Epithelial cell of esophagus (primary cell): ENCODE measurements around the gene PDE6H.

Source experiments
- DNase-seq: peaks from one replicate; pipeline ENCODE4 v3.0.0; 2010; ENCODE audit warnings: low read depth
- H3K4me3 ChIP-seq: 2 replicates; pipeline ENCODE4 v1.5.1; 2011; ENCODE audit warnings: mild to moderate bottlenecking, low read length, control low read depth
- CTCF ChIP-seq: IDR thresholded peaks from 2 replicates; pipeline ENCODE4 v1.5.1; 2011; ENCODE audit warnings: low read depth, mild to moderate bottlenecking, low read length, control low read depth, inconsistent platforms; ENCODE audit not compliant: insufficient read depth; ENCODE audit errors: missing control alignments

Gene PDE6H

GRCh38 chr12:14968478-14968877 is 4.4 kb upstream of the PDE6H start:
- no peak overlapping the region for H3K4me3 ChIP-seq
- no peak for TF ChIP-seq CTCF
- no peak for DNase-seq

- no peak for TF ChIP-seq CTCF
- no peak for DNase-seq
- H3K4me3 ChIP-seq, result no peak overlapping the region
Measured at GRCh38 chr12:14970473-14970872, 2.4 kb upstream of the PDE6H start.

GRCh38 chr12:14974633-14975032 is 1.8 kb downstream of the PDE6H start:
- H3K4me3 ChIP-seq, result no peak overlapping the region
- no peak for DNase-seq
- TF ChIP-seq CTCF, result no peak

- TF ChIP-seq CTCF, result no peak
- no peak for DNase-seq
- H3K4me3 ChIP-seq, result no peak overlapping the region
Measured at GRCh38 chr12:14975457-14975856, 2.6 kb downstream of the PDE6H start.

- no peak for DNase-seq
- no peak for TF ChIP-seq CTCF
- H3K4me3 ChIP-seq, result no peak overlapping the region
Measured at GRCh38 chr12:14976658-14977057, 3.8 kb downstream of the PDE6H start.

GRCh38 chr12:14979468-14979867 is 6.6 kb downstream of the PDE6H start:
- TF ChIP-seq CTCF, result no peak
- no peak for DNase-seq
- H3K4me3 ChIP-seq, result no peak overlapping the region

- H3K4me3 ChIP-seq, result no peak overlapping the region
- no peak for DNase-seq
- TF ChIP-seq CTCF, result no peak
Measured at GRCh38 chr12:14981049-14981448, 8.2 kb downstream of the PDE6H start.
